Measurements from ENCODE around the gene TTYH3. TPM values are rescaled to one million over a fixed set of nuclear protein-coding genes. Genes with fewer than 3 reads are reported as not detected.
A peak's percentile ranks its signal among the peaks of the same experiment; 100 is the strongest.

TTYH3 gene
- total RNA-seq, 2 experiments from 2014 or later, result 23.8 to 63.6 TPM

DNA sequence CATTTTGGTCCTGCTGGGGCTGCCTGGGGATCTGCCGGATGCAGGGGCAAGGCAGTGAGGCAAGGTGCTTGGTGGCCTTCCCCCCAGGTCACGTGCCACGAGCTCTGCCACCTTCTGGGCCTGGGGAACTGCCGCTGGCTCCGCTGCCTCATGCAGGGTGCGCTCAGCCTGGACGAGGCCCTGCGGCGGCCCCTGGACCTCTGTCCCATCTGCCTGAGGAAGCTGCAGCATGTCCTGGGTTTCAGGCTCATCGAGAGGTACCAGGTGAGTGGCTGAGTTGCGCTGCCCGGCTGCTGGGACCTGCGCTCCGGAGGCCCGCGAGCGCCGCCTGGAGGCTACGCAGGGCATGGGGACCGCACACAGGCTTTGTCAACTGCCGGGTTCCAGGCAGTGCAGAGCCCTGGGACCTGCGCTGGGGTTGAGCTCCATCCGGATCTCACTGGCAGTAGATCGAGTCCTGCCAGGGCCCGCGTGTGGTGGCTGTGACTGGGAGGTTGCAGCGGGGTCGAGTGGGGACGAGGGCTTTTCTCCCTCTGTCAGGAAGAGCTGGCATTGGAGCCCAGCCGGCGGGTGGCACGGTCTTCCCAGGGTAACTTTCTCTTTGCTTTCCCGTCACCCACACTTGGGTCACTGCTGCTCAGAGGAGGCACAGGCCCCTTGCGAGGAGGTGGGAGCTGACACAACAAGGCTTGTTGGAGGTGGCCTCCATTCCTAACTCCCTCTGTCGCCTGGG, 77.9 kb downstream of the TTYH3 start:
- H2AFZ ChIP-seq (ENCODE audit: low read length), result peak overlapping the region; percentile 83
- H3K36me3 ChIP-seq (ENCODE audit: insufficient read depth, low read length), result no peaks in the 10 kb centered on the region
- H3K9me2 ChIP-seq (ENCODE audit: insufficient read depth, low read length), result no peaks in the 10 kb centered on the region
- no peaks in the 10 kb centered on the region for H4K20me1 ChIP-seq (ENCODE audit: insufficient read depth, low read length)
- H3K9me3 ChIP-seq (ENCODE audit: low read length), result no peaks in the 10 kb centered on the region
- TF ChIP-seq, protein P1, sequence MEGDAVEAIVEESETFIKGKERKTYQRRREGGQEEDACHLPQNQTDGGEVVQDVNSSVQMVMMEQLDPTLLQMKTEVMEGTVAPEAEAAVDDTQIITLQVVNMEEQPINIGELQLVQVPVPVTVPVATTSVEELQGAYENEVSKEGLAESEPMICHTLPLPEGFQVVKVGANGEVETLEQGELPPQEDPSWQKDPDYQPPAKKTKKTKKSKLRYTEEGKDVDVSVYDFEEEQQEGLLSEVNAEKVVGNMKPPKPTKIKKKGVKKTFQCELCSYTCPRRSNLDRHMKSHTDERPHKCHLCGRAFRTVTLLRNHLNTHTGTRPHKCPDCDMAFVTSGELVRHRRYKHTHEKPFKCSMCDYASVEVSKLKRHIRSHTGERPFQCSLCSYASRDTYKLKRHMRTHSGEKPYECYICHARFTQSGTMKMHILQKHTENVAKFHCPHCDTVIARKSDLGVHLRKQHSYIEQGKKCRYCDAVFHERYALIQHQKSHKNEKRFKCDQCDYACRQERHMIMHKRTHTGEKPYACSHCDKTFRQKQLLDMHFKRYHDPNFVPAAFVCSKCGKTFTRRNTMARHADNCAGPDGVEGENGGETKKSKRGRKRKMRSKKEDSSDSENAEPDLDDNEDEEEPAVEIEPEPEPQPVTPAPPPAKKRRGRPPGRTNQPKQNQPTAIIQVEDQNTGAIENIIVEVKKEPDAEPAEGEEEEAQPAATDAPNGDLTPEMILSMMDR (conservative IDR thresholded peaks at IDR 0.05; ENCODE audit: low read length), result peak; percentile 97
- no peak for TF ChIP-seq EZH2phosphoT487 (IDR thresholded peaks at IDR 0.05; ENCODE audit: borderline replicate concordance, low read depth, low read length)
- CTCF ChIA-PET (ENCODE audit: unreplicated experiment), result interaction anchor here (0.5 to 1.8 kb wide), 22 partner anchors 9 to 391 kb away, joined by 3 to 13 read pairs (median 4); no protein-coding TSS in a partner anchor
- H3K4me3 ChIP-seq (ENCODE audit: low read depth, low read length, poor library complexity, severe bottlenecking), result peak overlapping the region; percentile 64
- POLR2A ChIA-PET, result interaction anchor here (0.5 to 4.3 kb wide), 18 partner anchors 9 to 434 kb away, joined by 3 to 36 read pairs (median 4); partner anchors contain the start of gene IQCE
- no TSS peak for BruUV-seq (replicated peaks)
- peak; percentile 92 for DNase-seq (ENCODE audit: low spot score)
- H3K27ac ChIP-seq (ENCODE audit: low read depth, low read length, poor library complexity, severe bottlenecking), result peak overlapping the region; percentile 81
- H3K79me2 ChIP-seq (ENCODE audit: insufficient read depth, low read depth, low read length), result no peaks in the 10 kb centered on the region
- intact Hi-C loops (cut with micrococcal nuclease; ENCODE audit: unreplicated experiment), result loop anchor here (1.0 to 2.0 kb wide), 3 partner anchors 38 to 135 kb away; partner anchors contain the start of gene GNA12
- peak overlapping the region; percentile 85 for H3K4me2 ChIP-seq (ENCODE audit: low read length)
- H3K4me1 ChIP-seq (ENCODE audit: insufficient read depth, low read length, poor library complexity, severe bottlenecking), result peaks cover 33% of the 10 kb centered on the region

DNA sequence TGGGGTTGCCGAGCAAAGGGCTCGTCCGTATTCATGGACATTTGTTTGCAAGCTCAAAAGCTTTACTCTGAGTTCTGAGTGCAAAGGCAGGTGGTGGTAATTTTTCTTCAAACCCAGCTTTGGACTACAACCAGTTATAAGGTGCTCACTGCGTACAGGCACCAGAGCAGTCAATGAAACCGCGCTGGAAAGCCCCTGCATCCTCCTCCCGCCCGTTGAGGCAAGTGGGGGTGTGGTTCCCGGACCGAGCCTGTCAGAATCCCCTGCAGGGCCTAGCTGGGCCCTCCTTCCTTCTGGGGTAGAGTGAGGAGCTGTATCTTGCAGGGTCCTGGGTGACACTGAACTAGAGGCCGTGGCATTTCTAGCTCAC, 78.5 kb downstream of the TTYH3 start:
- Histone ChIP-seq H3K4me2 (ENCODE audit: low read length) (peak overlapping the region; percentile 85), H3K27ac (ENCODE audit: low read depth, low read length, poor library complexity, severe bottlenecking) (peak overlapping the region; percentile 81), H3K79me2 (ENCODE audit: insufficient read depth, low read depth, low read length) (no peaks in the 10 kb centered on the region), H2AFZ (ENCODE audit: low read length) (peak overlapping the region; percentile 83), H3K9me3 (ENCODE audit: low read length) (no peaks in the 10 kb centered on the region), H3K4me3 (ENCODE audit: low read depth, low read length, poor library complexity, severe bottlenecking) (peak overlapping the region; percentile 64), H3K9me2 (ENCODE audit: insufficient read depth, low read length) (no peaks in the 10 kb centered on the region), H3K4me1 (ENCODE audit: insufficient read depth, low read length, poor library complexity, severe bottlenecking) (peaks cover 39% of the 10 kb centered on the region), H4K20me1 (ENCODE audit: insufficient read depth, low read length) (no peaks in the 10 kb centered on the region), H3K36me3 (ENCODE audit: insufficient read depth, low read length) (no peaks in the 10 kb centered on the region)
- peak; percentile 83 for DNase-seq (ENCODE audit: low spot score)
- ChIA-PET POLR2A (interaction anchor here (0.5 to 4.3 kb wide), 19 partner anchors 9 to 354 kb away, joined by 3 to 36 read pairs (median 4); partner anchors contain the start of gene IQCE), CTCF (ENCODE audit: unreplicated experiment) (interaction anchor here (0.5 to 1.8 kb wide), 24 partner anchors 9 to 392 kb away, joined by 3 to 13 read pairs (median 4); no protein-coding TSS in a partner anchor)
- TF ChIP-seq, protein P1 (conservative IDR thresholded peaks at IDR 0.05; ENCODE audit: low read length), result no peak
- TF ChIP-seq EZH2phosphoT487 (IDR thresholded peaks at IDR 0.05; ENCODE audit: borderline replicate concordance, low read depth, low read length), result no peak
- BruUV-seq (replicated peaks), result no TSS peak
- intact Hi-C loops (cut with micrococcal nuclease; ENCODE audit: unreplicated experiment), result loop anchor here (1.0 kb wide), 1 partner anchor 134 kb away; the partner anchor contains the start of gene GNA12

Measured in OCI-LY7 (cell line).